Liver (tissue), 9 donors: ENCODE results near the gene TMEM41A. TPM values are rescaled to one million over a fixed set of nuclear protein-coding genes. Genes with fewer than 3 reads are reported as not detected.

Experiments
- DNase-seq: peaks from one replicate; pipeline ENCODE4 v3.0.0-alpha.2; 2017; ENCODE audit warnings: low spot score
- H3K27ac ChIP-seq, 2 donors: one replicate each; pipeline ENCODE4 v1.7.0; 2013; ENCODE audit warnings: inconsistent platforms in 2 of 2, low read length in 2 of 2, control low read depth in 1 of 2, low read depth in 1 of 2, mild to moderate bottlenecking in 1 of 2
- H3K27me3 ChIP-seq, 4 donors: one replicate each; pipeline versions ENCODE4 v1.6.1 to v1.7.0; 2013; ENCODE audit warnings: low read length in 3 of 4, inconsistent platforms in 1 of 4, mild to moderate bottlenecking in 1 of 4, moderate library complexity in 1 of 4; ENCODE audit not compliant: control insufficient read depth in 4 of 4, insufficient read depth in 4 of 4
- H3K36me3 ChIP-seq, 4 donors: one replicate each; pipeline versions ENCODE4 v1.6.1 to v1.7.0; 2013; ENCODE audit warnings: low read length in 3 of 4, mild to moderate bottlenecking in 3 of 4, low read depth in 1 of 4, moderate library complexity in 1 of 4; ENCODE audit not compliant: control insufficient read depth in 4 of 4, insufficient read depth in 3 of 4
- H3K4me1 ChIP-seq, 4 donors: one replicate each; pipeline versions ENCODE4 v1.6.1 to v1.7.0; 2013; ENCODE audit warnings: low read length in 3 of 4, mild to moderate bottlenecking in 3 of 4, moderate library complexity in 1 of 4; ENCODE audit not compliant: control insufficient read depth in 4 of 4, insufficient read depth in 4 of 4
- H3K4me3 ChIP-seq, 3 donors: one replicate each; pipeline versions ENCODE4 v1.6.1 to v1.7.0; 2013; ENCODE audit warnings: low read length in 3 of 3, control low read depth in 1 of 3, low read depth in 1 of 3, mild to moderate bottlenecking in 1 of 3
- H3K9ac ChIP-seq, 2 donors: one replicate each; pipeline ENCODE4 v1.7.0; 2013; ENCODE audit warnings: low read length in 2 of 2, mild to moderate bottlenecking in 2 of 2, moderate library complexity in 2 of 2, control low read depth in 1 of 2, low read depth in 1 of 2
- H3K9me3 ChIP-seq, 4 donors: one replicate each; pipeline versions ENCODE4 v1.6.1 to v1.7.0; 2013; ENCODE audit warnings: low read length in 3 of 4; ENCODE audit not compliant: control insufficient read depth in 4 of 4
- ATF3 ChIP-seq: IDR thresholded peaks from 2 replicates; pipeline ENCODE4 v1.6.1; 2016; ENCODE audit warnings: antibody characterized with exemption
- CTCF ChIP-seq: fragments of 150-350 bp; IDR thresholded peaks from 2 replicates; pipeline ENCODE4 v1.5.1; 2017; ENCODE audit warnings: improper control_type of control experiment, low read depth, low read length; ENCODE audit not compliant: missing input control
- FOXA1 ChIP-seq: IDR thresholded peaks from 2 replicates; pipeline ENCODE4 v1.6.1; 2016; ENCODE audit warnings: antibody characterized with exemption
- FOXA2 ChIP-seq: IDR thresholded peaks from 2 replicates; pipeline ENCODE4 v1.6.1; 2016; ENCODE audit warnings: antibody characterized with exemption
- GABPA ChIP-seq, 2 donors: IDR thresholded peaks in 1 of 2; conservative IDR thresholded peaks in 1 of 2; 2 replicates each; pipeline ENCODE4 v1.6.1; 2016; ENCODE audit warnings: antibody characterized with exemption in 2 of 2, mild to moderate bottlenecking in 1 of 2, moderate library complexity in 1 of 2
- HNF4A ChIP-seq, 2 donors: conservative IDR thresholded peaks; 2 replicates each; pipeline ENCODE4 v1.6.1; 2016; ENCODE audit warnings: antibody characterized with exemption in 2 of 2, mild to moderate bottlenecking in 2 of 2
- HNF4G ChIP-seq: IDR thresholded peaks from 2 replicates; pipeline ENCODE4 v1.6.1; 2016; ENCODE audit warnings: antibody characterized with exemption
- JUND ChIP-seq, 2 donors: IDR thresholded peaks; 2 replicates each; pipeline ENCODE4 v1.6.1; 2016; ENCODE audit warnings: antibody characterized with exemption in 2 of 2
- MAX ChIP-seq: IDR thresholded peaks from 2 replicates; pipeline ENCODE4 v1.6.1; 2016; ENCODE audit warnings: antibody characterized with exemption
- NR2F2 ChIP-seq: IDR thresholded peaks from 2 replicates; pipeline ENCODE4 v1.6.1; 2016; ENCODE audit warnings: antibody characterized with exemption
- RAD21 ChIP-seq, 2 donors: IDR thresholded peaks; 2 replicates each; pipeline ENCODE4 v1.6.1; 2016; ENCODE audit warnings: antibody characterized with exemption in 2 of 2, mild to moderate bottlenecking in 2 of 2
- REST ChIP-seq: IDR thresholded peaks from 2 replicates; pipeline ENCODE4 v1.6.1; 2016; ENCODE audit warnings: antibody characterized with exemption, mild to moderate bottlenecking
- RXRA ChIP-seq, 2 donors: IDR thresholded peaks; 2 replicates each; pipeline ENCODE4 v1.6.1; 2017 to 2018; ENCODE audit warnings: antibody characterized with exemption in 2 of 2, mild to moderate bottlenecking in 1 of 2
- SP1 ChIP-seq: IDR thresholded peaks from 2 replicates; pipeline ENCODE4 v1.6.1; 2018; ENCODE audit warnings: antibody characterized with exemption, mild to moderate bottlenecking
- TAF1 ChIP-seq: conservative IDR thresholded peaks from 2 replicates; pipeline ENCODE4 v1.6.1; 2016; ENCODE audit warnings: antibody characterized with exemption, mild to moderate bottlenecking
- YY1 ChIP-seq: IDR thresholded peaks from 2 replicates; pipeline ENCODE4 v1.6.1; 2016; ENCODE audit warnings: antibody characterized with exemption, mild to moderate bottlenecking
- ZBTB33 ChIP-seq: IDR thresholded peaks from 2 replicates; pipeline ENCODE4 v1.6.1; 2016; ENCODE audit warnings: antibody characterized with exemption
- WGBS: extraction: QIAGEN DNeasy Blood & Tissue Kit; methylation state at CpG from one replicate; pipeline ENCODE4 v1.1.7; 2013; 5-methylcytosine and 5-hydroxymethylcytosine counted together
- polyA plus RNA-seq, 2 donors: library from polyadenylated mRNA; stranded (reverse) in 1 of 2; unstranded in 1 of 2; fragments of 200-250 nt in 1 of 2; fragments of >200 nt in 1 of 2; fragmentation: Nextera tagmentation in 1 of 2; extraction: Ambion mirVana in 1 of 2; gene quantifications; one replicate each; pipeline versions ENCODE4 v1.2.1 to v1.2.3, GENCODE V29; 2013 to 2015
- total RNA-seq, 2 donors: library from RNA; depleted of rRNA; stranded (reverse); fragments of >200 nt; gene quantifications; one replicate each; pipeline ENCODE4 v1.2.3, GENCODE V29; 2014
- donor health status: healthy.
- donor health status: healthy.
- donor health status: healthy.
- donor health status: healthy.
- donor health status: healthy.

Gene TMEM41A
- total and polyA plus RNA-seq, 4 donors: 9.5 to 19.6 (median 12.9) TPM

GRCh38 chr3:185540695-185541094 lies 41.9 kb upstream of the TMEM41A start:
- WGBS: 93% methylated on average over 7 of the region's 7 CpGs
- Histone ChIP-seq H3K9me3 (no peaks in the 10 kb centered on the region), H3K4me3 (no peak overlapping the region), H3K27me3 (no peaks in the 10 kb centered on the region), H3K36me3 (no peaks in the 10 kb centered on the region), H3K4me1 (no peaks in the 10 kb centered on the region), H3K27ac (no peak overlapping the region), H3K9ac (no peak overlapping the region)
- no peak for DNase-seq
- no peak for TF ChIP-seq FOXA1
- no peak for TF ChIP-seq YY1
- TF ChIP-seq NR2F2: no peak
- no peak for TF ChIP-seq MAX
- no peak for TF ChIP-seq GABPA (IDR thresholded peaks at IDR 0.05 in 1 of 2, conservative IDR thresholded peaks at IDR 0.05 in 1 of 2)
- TF ChIP-seq JUND (IDR thresholded peaks at IDR 0.05): no peak
- no peak for TF ChIP-seq HNF4A (conservative IDR thresholded peaks at IDR 0.05)
- TF ChIP-seq REST: no peak
- TF ChIP-seq SP1: no peak
- no peak for TF ChIP-seq CTCF
- TF ChIP-seq TAF1: no peak
- no peak for TF ChIP-seq ZBTB33
- no peak for TF ChIP-seq RXRA (IDR thresholded peaks at IDR 0.05)
- TF ChIP-seq RAD21 (IDR thresholded peaks at IDR 0.05): no peak
- TF ChIP-seq FOXA2: no peak

GRCh38 chr3:185539934-185540333 lies 41.1 kb upstream of the TMEM41A start:
- H3K27ac ChIP-seq: no peak overlapping the region
- no peaks in the 10 kb centered on the region for H3K27me3 ChIP-seq
- no peaks in the 10 kb centered on the region for H3K9me3 ChIP-seq
- H3K36me3 ChIP-seq: no peaks in the 10 kb centered on the region
- WGBS: 72% methylated on average over 2 of the region's 2 CpGs
- H3K9ac ChIP-seq: no peak overlapping the region
- H3K4me1 ChIP-seq: no peaks in the 10 kb centered on the region
- no peak for DNase-seq
- H3K4me3 ChIP-seq: no peak overlapping the region
- TF ChIP-seq YY1 (no peak), CTCF (no peak), RXRA (IDR thresholded peaks at IDR 0.05) (no peak), GABPA (IDR thresholded peaks at IDR 0.05 in 1 of 2, conservative IDR thresholded peaks at IDR 0.05 in 1 of 2) (no peak), ATF3 (no peak), HNF4G (no peak), RAD21 (IDR thresholded peaks at IDR 0.05) (no peak), HNF4A (conservative IDR thresholded peaks at IDR 0.05) (no peak), TAF1 (no peak), REST (no peak)
